ENCODE results near the gene FAM209B.

DNA sequence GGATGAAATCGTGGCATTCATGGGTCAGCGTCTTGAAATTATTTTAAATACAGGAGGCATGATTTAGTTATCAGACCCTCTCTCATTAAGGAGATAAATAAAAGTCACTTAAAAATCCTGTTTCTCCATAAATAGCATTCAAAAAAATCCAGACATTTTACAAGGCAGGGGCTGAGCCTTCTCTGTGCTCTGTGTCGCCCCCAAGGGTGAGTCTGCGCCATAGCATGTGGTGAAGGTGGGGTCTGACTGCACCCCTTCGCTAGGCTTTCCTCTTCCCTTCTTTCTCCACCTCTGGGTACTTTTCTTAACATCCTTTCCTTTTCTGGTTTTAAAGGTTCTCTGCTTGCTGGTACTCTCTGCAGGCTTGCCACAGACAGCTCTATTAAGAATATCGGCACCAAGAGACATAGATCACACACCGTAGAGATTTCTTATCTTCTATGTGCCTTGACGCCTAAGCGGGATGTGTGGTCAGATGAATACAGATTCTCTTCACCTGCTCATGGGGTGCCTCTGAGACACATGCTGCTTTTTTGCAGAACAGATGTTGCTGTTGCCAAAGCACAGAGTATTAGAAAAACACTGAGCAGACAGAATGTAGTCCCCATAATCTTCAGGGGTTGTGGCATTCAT lies 28.6 kb upstream of the FAM209B start:
- TF ChIP-seq CTCF (IDR thresholded peaks at IDR 0.05) (peak in 8 of 12 donors; percentile 18 to 34 (median 28)), POLR2A (IDR thresholded peaks at IDR 0.05) (no peak)
